WTC11 (cell line): Measurements from ENCODE around the gene ATP6V0E1.

ENCODE experiments used
- ARID4B ChIP-seq: sonication (generic); formaldehyde crosslinking; IDR thresholded peaks from 2 replicates; pipeline ENCODE4 v1.8.0; 2023; ENCODE audit warnings: missing genetic modification reagents, mild to moderate bottlenecking, borderline replicate concordance
- CTCF ChIP-seq: fragments of 200-600 bp; IDR thresholded peaks from 2 replicates; pipeline ENCODE4 v1.8.0; 2022; ENCODE audit warnings: antibody characterized with exemption
- SP1 ChIP-seq: sonication (generic); formaldehyde crosslinking; conservative IDR thresholded peaks from 2 replicates; pipeline ENCODE4 v1.8.1; 2022; ENCODE audit warnings: missing genetic modification reagents
- TCF7 ChIP-seq: sonication (generic); formaldehyde crosslinking; IDR thresholded peaks from 2 replicates; pipeline ENCODE4 v1.8.0; 2022; ENCODE audit warnings: mild to moderate bottlenecking, low read depth, missing genetic modification reagents, moderate library complexity
- ZNF138 ChIP-seq: sonication (generic); formaldehyde crosslinking; conservative IDR thresholded peaks from 2 replicates; pipeline ENCODE4 v1.8.1; 2022; ENCODE audit warnings: mild to moderate bottlenecking, moderate library complexity, missing genetic modification reagents
- ZNF512 ChIP-seq: sonication (generic); formaldehyde crosslinking; IDR thresholded peaks from 2 replicates; pipeline ENCODE4 v1.8.1; 2022; ENCODE audit warnings: missing genetic modification reagents, borderline replicate concordance
- TF ChIP-seq, protein P1 (sequence below): sonication (generic); formaldehyde crosslinking; IDR thresholded peaks from 2 replicates; pipeline ENCODE4 v1.8.0; 2022; ENCODE audit warnings: missing genetic modification reagents
- TF ChIP-seq, protein P2 (sequence below): fragments of 250-450 bp; sonication (Bioruptor Pico); IDR thresholded peaks from 2 replicates; pipeline ENCODE4 v1.9.0; 2021; ENCODE audit warnings: mild to moderate bottlenecking

GRCh38 chr5:173004447-173004846 lies 20.9 kb downstream of the ATP6V0E1 start:
- TF ChIP-seq TCF7 (no peak), ZNF138 (no peak), ZNF512 (CRISPR knock-in tag) (no peak), CTCF (no peak), SP1 (no peak), ARID4B (CRISPR knock-in tag) (no peak)
- TF ChIP-seq, protein P1, sequence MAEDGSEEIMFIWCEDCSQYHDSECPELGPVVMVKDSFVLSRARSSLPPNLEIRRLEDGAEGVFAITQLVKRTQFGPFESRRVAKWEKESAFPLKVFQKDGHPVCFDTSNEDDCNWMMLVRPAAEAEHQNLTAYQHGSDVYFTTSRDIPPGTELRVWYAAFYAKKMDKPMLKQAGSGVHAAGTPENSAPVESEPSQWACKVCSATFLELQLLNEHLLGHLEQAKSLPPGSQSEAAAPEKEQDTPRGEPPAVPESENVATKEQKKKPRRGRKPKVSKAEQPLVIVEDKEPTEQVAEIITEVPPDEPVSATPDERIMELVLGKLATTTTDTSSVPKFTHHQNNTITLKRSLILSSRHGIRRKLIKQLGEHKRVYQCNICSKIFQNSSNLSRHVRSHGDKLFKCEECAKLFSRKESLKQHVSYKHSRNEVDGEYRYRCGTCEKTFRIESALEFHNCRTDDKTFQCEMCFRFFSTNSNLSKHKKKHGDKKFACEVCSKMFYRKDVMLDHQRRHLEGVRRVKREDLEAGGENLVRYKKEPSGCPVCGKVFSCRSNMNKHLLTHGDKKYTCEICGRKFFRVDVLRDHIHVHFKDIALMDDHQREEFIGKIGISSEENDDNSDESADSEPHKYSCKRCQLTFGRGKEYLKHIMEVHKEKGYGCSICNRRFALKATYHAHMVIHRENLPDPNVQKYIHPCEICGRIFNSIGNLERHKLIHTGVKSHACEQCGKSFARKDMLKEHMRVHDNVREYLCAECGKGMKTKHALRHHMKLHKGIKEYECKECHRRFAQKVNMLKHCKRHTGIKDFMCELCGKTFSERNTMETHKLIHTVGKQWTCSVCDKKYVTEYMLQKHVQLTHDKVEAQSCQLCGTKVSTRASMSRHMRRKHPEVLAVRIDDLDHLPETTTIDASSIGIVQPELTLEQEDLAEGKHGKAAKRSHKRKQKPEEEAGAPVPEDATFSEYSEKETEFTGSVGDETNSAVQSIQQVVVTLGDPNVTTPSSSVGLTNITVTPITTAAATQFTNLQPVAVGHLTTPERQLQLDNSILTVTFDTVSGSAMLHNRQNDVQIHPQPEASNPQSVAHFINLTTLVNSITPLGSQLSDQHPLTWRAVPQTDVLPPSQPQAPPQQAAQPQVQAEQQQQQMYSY (CRISPR knock-in tag) = no peak
- TF ChIP-seq, protein P2, sequence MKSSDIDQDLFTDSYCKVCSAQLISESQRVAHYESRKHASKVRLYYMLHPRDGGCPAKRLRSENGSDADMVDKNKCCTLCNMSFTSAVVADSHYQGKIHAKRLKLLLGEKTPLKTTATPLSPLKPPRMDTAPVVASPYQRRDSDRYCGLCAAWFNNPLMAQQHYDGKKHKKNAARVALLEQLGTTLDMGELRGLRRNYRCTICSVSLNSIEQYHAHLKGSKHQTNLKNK (CRISPR knock-in tag) = no peak
